Esophagus squamous epithelium (tissue), 4 donors: ENCODE results near the gene CAB39L.

Source experiments
- CTCF ChIP-seq, 6 experiments: fragments of 450-650 bp in 4 of 6; fragments of 200-600 bp in 2 of 6; sonication (generic) in 2 of 6; IDR thresholded peaks; one replicate each; pipeline ENCODE4 v1.5.1; 2016 to 2019; ENCODE audit warnings: antibody characterized with exemption in 6 of 6, mild to moderate bottlenecking in 4 of 6, moderate library complexity in 4 of 6
- POLR2A ChIP-seq, 4 donors: fragments of 450-650 bp; IDR thresholded peaks; one replicate each; pipeline ENCODE4 v1.6.1; 2017; ENCODE audit warnings: antibody characterized with exemption in 4 of 4, mild to moderate bottlenecking in 4 of 4, moderate library complexity in 3 of 4

GRCh38 chr13:49417161-49417560 lies 26.7 kb downstream of the CAB39L start:
- TF ChIP-seq CTCF (IDR thresholded peaks at IDR 0.05) (no peak), POLR2A (IDR thresholded peaks at IDR 0.05) (no peak)
